Heart left ventricle (tissue), 13 donors: ENCODE data around the gene PRKAG2.

Experiments
- CTCF ChIP-seq, 12 donors: fragments of 200-600 bp; sonication (generic) in 4 of 12; IDR thresholded peaks; one replicate each; pipeline versions ENCODE4 v1.5.0 to v1.8.0; 2018 to 2022; ENCODE audit warnings: antibody characterized with exemption in 12 of 12, mild to moderate bottlenecking in 5 of 12
- POLR2A ChIP-seq, 2 donors: fragments of 450-650 bp; IDR thresholded peaks; one replicate each; pipeline ENCODE4 v1.6.1; 2017; ENCODE audit warnings: antibody characterized with exemption in 2 of 2, mild to moderate bottlenecking in 2 of 2, moderate library complexity in 2 of 2
- donor health status: ischemic (EF 13 %, LVEDD 7.1; RV severe dilation, severe dysfunction).
- donor health status: DM: no; HTN: yes; CAD: no.
- donor health status: DM: no; HTN: no; CAD: no.
- donor health status: ischemic (EF 25% LVEDD 6.9; RV normal size, moderate dysfunction).
- donor health status: ischemic (EF 25% LVEDD 5.7; RV mildly dilated, moderate dysfunction).
- donor health status: ischemic (EF 35%, LVEDD 5.7; RV mildly dilated, moderate dysfunction).
- donor health status: nonischemic (EF 11% LVEDD 7.7; RV severe dilation, severe dysfunction).
- donor health status: DM: yes; HTN: yes; CAD: no.
- donor health status: PGD.
- donor health status: ischemic (EF 29% LVEDD 5.4; RV normal size, mild dysfunction).
- donor health status: nonischemic (EF 23%, LVEDD 6.1; RV moderate dilation, normal function).

GRCh38 chr7:151818674-151819519, 58.0 kb downstream of the PRKAG2 start:
- TF ChIP-seq CTCF (IDR thresholded peaks at IDR 0.05) = no peak
- no peak for TF ChIP-seq POLR2A (IDR thresholded peaks at IDR 0.05)
